Neural cell (in vitro differentiated cells): Measurements from ENCODE around the gene TMEM128. TPM values are rescaled to one million over a fixed set of nuclear protein-coding genes. Genes with fewer than 3 reads are reported as not detected.

Experiments
- H2AFZ ChIP-seq: fragments of 200-600, 300-800 bp; sonication (generic), shearing (Covaris generic); 2 replicates; pipeline ENCODE4 v1.6.0; 2014; ENCODE audit warnings: low read depth, mild to moderate bottlenecking, antibody characterized with exemption, low read length, moderate library complexity
- H3F3A ChIP-seq: fragments of 200-600 bp; shearing (Covaris generic); 2 replicates; pipeline ENCODE4 v1.6.1; 2016; ENCODE audit warnings: mild to moderate bottlenecking, moderate library complexity, mixed read lengths, antibody characterized with exemption, low read length; ENCODE audit not compliant: insufficient read depth, poor library complexity, severe bottlenecking
- H3K27ac ChIP-seq: fragments of 200-600, 300-800 bp; sonication (generic), shearing (Covaris generic); 2 replicates; pipeline ENCODE4 v1.5.1; 2014; ENCODE audit warnings: mild to moderate bottlenecking, low read length, moderate library complexity
- H3K27me3 ChIP-seq: fragments of 300-800, 200-600 bp; sonication (generic), shearing (Covaris generic); 2 replicates; pipeline ENCODE4 v1.6.0; 2014; ENCODE audit warnings: mild to moderate bottlenecking, low read depth, low read length, moderate library complexity; ENCODE audit not compliant: insufficient read depth
- H3K36me3 ChIP-seq: fragments of 300-800, 200-600 bp; sonication (generic), shearing (Covaris generic); 2 replicates; pipeline ENCODE4 v1.5.1; 2014; ENCODE audit warnings: mild to moderate bottlenecking, antibody characterized with exemption, low read length, moderate library complexity; ENCODE audit not compliant: insufficient read depth
- H3K4me2 ChIP-seq: fragments of 300-800, 200-600 bp; sonication (generic), shearing (Covaris generic); 2 replicates; pipeline ENCODE4 v1.6.0; 2014; ENCODE audit warnings: mild to moderate bottlenecking, low read length
- H3K4me3 ChIP-seq: fragments of 300-800, 200-600 bp; sonication (generic), shearing (Covaris generic); 2 replicates; pipeline ENCODE4 v1.5.1; 2014; ENCODE audit warnings: mild to moderate bottlenecking, low read length, moderate library complexity
- H3K79me2 ChIP-seq: fragments of 200-600 bp; shearing (Covaris generic); replicated peaks from 2 replicates; pipeline ENCODE4 v1.6.0; 2014; ENCODE audit warnings: mild to moderate bottlenecking, low read length, moderate library complexity; ENCODE audit not compliant: insufficient read depth
- H3K9ac ChIP-seq: fragments of 300-800, 200-600 bp; sonication (generic), shearing (Covaris generic); 2 replicates; pipeline ENCODE4 v1.6.1; 2016; ENCODE audit warnings: mild to moderate bottlenecking, low read length, mixed read lengths
- H3K9me2 ChIP-seq: fragments of 200-600 bp; shearing (Covaris generic); 2 replicates; pipeline ENCODE4 v1.6.1; 2016; ENCODE audit warnings: mild to moderate bottlenecking, low read length, mixed read lengths; ENCODE audit not compliant: insufficient read depth
- H3K9me3 ChIP-seq: fragments of 200-600, 300-800 bp; sonication (generic), shearing (Covaris generic); 2 replicates; pipeline ENCODE4 v1.6.1; 2016; ENCODE audit warnings: mild to moderate bottlenecking, mixed run types, low read length, moderate library complexity, mixed read lengths
- H4K20me1 ChIP-seq: fragments of 200-600 bp; shearing (Covaris generic); 2 replicates; pipeline ENCODE4 v1.6.1; 2016; ENCODE audit warnings: mild to moderate bottlenecking, mixed run types; ENCODE audit not compliant: insufficient read depth
- EP300 ChIP-seq: fragments of 450-650 bp; conservative IDR thresholded peaks from 2 replicates; pipeline ENCODE4 v1.6.1; 2014; ENCODE audit warnings: antibody characterized with exemption, mild to moderate bottlenecking, moderate library complexity; ENCODE audit not compliant: poor library complexity, severe bottlenecking
- EZH2 ChIP-seq: fragments of 200-600, 300-800 bp; shearing (Covaris generic), sonication (generic); IDR thresholded peaks from 2 replicates; pipeline ENCODE4 v1.6.1; 2014; ENCODE audit warnings: antibody characterized with exemption, low read length, borderline replicate concordance, mild to moderate bottlenecking; ENCODE audit not compliant: insufficient read depth, poor library complexity, severe bottlenecking
- MXI1 ChIP-seq: fragments of 450-650 bp; conservative IDR thresholded peaks from 2 replicates; pipeline ENCODE4 v1.6.1; 2014; ENCODE audit warnings: antibody characterized with exemption, mild to moderate bottlenecking; ENCODE audit not compliant: poor library complexity, severe bottlenecking
- POLR2AphosphoS5 ChIP-seq: IDR thresholded peaks from 2 replicates; pipeline ENCODE4 v1.6.1; 2012
- RAD21 ChIP-seq: fragments of 450-650 bp; conservative IDR thresholded peaks from 2 replicates; pipeline ENCODE4 v1.6.1; 2014; ENCODE audit warnings: antibody characterized with exemption, mild to moderate bottlenecking, moderate library complexity
- SMC3 ChIP-seq: fragments of 450-650 bp; conservative IDR thresholded peaks from 2 replicates; pipeline ENCODE4 v1.6.1; 2014; ENCODE audit warnings: antibody characterized with exemption, mild to moderate bottlenecking, moderate library complexity; ENCODE audit not compliant: poor library complexity
- TAF1 ChIP-seq: IDR thresholded peaks from 2 replicates; pipeline ENCODE4 v1.6.1; 2012; ENCODE audit warnings: low read depth
- polyA plus RNA-seq: library from polyadenylated mRNA; depleted of rRNA; stranded (reverse); fragments of >200 nt; gene quantifications from 2 replicates; pipeline ENCODE4 v1.2.3, GENCODE V29; 2014
- TF ChIP-seq, protein P1 (sequence below): fragments of 450-650 bp; IDR thresholded peaks from 2 replicates; pipeline ENCODE4 v1.5.1; 2014; ENCODE audit warnings: antibody characterized with exemption, mild to moderate bottlenecking, moderate library complexity; ENCODE audit not compliant: poor library complexity, severe bottlenecking
- TF ChIP-seq, protein P2 (sequence below): IDR thresholded peaks from 2 replicates; pipeline ENCODE4 v1.6.1; 2012; ENCODE audit warnings: borderline replicate concordance

The TMEM128 gene
- polyA plus RNA-seq, 1 donor from 2014 or later = 93.6 TPM

DNA sequence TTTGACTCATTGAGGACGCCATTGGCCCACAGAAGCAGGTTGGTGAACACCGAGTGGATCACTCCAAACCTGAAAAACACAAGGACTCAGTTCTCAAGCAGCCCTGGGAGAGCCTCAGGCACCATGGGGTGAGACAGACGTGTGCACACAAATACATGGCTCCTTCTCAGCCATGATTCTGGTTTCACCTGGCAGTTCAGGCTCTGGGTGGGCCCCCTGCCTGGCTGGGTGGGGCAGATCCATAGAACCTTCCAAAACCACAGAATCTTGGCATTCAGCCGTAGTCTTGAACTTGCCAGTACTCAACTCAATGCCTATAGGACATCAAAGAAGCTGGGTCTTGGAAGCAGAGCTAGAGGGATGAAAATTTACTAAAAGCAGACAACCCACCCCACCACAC lies 45.5 kb downstream of the TMEM128 start:
- no peak overlapping the region for H3K4me3 ChIP-seq
- H3K79me2 ChIP-seq = no peaks in the 10 kb centered on the region
- H3K9me2 ChIP-seq = no peaks in the 10 kb centered on the region
- TF ChIP-seq TAF1 (no peak), MXI1 (no peak), RAD21 (no peak), SMC3 (no peak), POLR2AphosphoS5 (no peak), EP300 (no peak), EZH2 (no peak)
- TF ChIP-seq, protein P1, sequence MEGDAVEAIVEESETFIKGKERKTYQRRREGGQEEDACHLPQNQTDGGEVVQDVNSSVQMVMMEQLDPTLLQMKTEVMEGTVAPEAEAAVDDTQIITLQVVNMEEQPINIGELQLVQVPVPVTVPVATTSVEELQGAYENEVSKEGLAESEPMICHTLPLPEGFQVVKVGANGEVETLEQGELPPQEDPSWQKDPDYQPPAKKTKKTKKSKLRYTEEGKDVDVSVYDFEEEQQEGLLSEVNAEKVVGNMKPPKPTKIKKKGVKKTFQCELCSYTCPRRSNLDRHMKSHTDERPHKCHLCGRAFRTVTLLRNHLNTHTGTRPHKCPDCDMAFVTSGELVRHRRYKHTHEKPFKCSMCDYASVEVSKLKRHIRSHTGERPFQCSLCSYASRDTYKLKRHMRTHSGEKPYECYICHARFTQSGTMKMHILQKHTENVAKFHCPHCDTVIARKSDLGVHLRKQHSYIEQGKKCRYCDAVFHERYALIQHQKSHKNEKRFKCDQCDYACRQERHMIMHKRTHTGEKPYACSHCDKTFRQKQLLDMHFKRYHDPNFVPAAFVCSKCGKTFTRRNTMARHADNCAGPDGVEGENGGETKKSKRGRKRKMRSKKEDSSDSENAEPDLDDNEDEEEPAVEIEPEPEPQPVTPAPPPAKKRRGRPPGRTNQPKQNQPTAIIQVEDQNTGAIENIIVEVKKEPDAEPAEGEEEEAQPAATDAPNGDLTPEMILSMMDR = no peak
- TF ChIP-seq, protein P2, sequence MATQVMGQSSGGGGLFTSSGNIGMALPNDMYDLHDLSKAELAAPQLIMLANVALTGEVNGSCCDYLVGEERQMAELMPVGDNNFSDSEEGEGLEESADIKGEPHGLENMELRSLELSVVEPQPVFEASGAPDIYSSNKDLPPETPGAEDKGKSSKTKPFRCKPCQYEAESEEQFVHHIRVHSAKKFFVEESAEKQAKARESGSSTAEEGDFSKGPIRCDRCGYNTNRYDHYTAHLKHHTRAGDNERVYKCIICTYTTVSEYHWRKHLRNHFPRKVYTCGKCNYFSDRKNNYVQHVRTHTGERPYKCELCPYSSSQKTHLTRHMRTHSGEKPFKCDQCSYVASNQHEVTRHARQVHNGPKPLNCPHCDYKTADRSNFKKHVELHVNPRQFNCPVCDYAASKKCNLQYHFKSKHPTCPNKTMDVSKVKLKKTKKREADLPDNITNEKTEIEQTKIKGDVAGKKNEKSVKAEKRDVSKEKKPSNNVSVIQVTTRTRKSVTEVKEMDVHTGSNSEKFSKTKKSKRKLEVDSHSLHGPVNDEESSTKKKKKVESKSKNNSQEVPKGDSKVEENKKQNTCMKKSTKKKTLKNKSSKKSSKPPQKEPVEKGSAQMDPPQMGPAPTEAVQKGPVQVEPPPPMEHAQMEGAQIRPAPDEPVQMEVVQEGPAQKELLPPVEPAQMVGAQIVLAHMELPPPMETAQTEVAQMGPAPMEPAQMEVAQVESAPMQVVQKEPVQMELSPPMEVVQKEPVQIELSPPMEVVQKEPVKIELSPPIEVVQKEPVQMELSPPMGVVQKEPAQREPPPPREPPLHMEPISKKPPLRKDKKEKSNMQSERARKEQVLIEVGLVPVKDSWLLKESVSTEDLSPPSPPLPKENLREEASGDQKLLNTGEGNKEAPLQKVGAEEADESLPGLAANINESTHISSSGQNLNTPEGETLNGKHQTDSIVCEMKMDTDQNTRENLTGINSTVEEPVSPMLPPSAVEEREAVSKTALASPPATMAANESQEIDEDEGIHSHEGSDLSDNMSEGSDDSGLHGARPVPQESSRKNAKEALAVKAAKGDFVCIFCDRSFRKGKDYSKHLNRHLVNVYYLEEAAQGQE = no peak
- no peaks in the 10 kb centered on the region for H3F3A ChIP-seq
- no peak overlapping the region for H3K4me2 ChIP-seq
- H3K9me3 ChIP-seq = no peaks in the 10 kb centered on the region
- no peak overlapping the region for H3K9ac ChIP-seq
- H2AFZ ChIP-seq = no peak overlapping the region
- no peaks in the 10 kb centered on the region for H3K27me3 ChIP-seq
- no peak overlapping the region for H3K27ac ChIP-seq
- no peaks in the 10 kb centered on the region for H4K20me1 ChIP-seq
- H3K36me3 ChIP-seq = no peaks in the 10 kb centered on the region

DNA sequence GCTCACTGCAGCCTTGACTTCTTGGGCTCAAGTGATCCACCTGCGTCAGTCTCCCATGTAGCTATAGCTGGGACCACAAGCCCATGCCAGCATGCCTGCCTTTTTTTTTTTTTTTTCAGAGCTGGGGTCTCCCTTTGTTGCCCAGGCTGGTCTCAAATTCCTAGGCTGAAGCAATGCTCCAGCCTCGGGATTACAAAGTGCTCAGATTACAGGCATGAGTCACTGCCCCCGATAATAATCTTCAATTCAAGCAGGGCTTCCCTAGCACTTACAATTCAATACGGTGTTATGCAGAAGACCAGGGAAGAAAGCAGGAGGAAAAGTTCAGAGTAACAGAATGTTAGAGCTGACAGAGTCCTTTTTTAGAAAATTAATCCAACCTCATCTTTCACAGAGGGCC lies 47.4 kb downstream of the TMEM128 start:
- Histone ChIP-seq H3K79me2 (no peaks in the 10 kb centered on the region), H4K20me1 (no peaks in the 10 kb centered on the region), H3K27me3 (no peaks in the 10 kb centered on the region), H2AFZ (no peak overlapping the region), H3K36me3 (no peaks in the 10 kb centered on the region), H3K27ac (no peak overlapping the region), H3K4me3 (no peak overlapping the region), H3K4me2 (no peak overlapping the region), H3F3A (no peaks in the 10 kb centered on the region), H3K9me3 (no peaks in the 10 kb centered on the region), H3K9me2 (no peaks in the 10 kb centered on the region), H3K9ac (no peak overlapping the region)
- TF ChIP-seq, protein P2 = no peak
- TF ChIP-seq MXI1 (no peak), EP300 (no peak), RAD21 (no peak), EZH2 (no peak), POLR2AphosphoS5 (no peak), TAF1 (no peak), SMC3 (no peak)
- TF ChIP-seq, protein P1 = no peak
